Endothelial cell (in vitro differentiated cells): ENCODE measurements around the gene S100G. TPM values are rescaled to one million over a fixed set of nuclear protein-coding genes. Genes with fewer than 3 reads are reported as not detected.

ENCODE experiments used
- DNase-seq: peaks from one replicate; pipeline ENCODE4 v3.0.0; 2021; ENCODE audit warnings: low spot score
- H3K27ac Mint-ChIP-seq: one replicate; pipeline ENCODE4 v1.8.0; 2021; ENCODE audit warnings: mixed read lengths, inconsistent platforms; ENCODE audit not compliant: unreplicated experiment
- H3K27me3 Mint-ChIP-seq: one replicate; pipeline ENCODE4 v1.8.0; 2021; ENCODE audit warnings: mild to moderate bottlenecking, moderate library complexity, mixed read lengths, inconsistent platforms; ENCODE audit not compliant: unreplicated experiment
- H3K36me3 Mint-ChIP-seq: one replicate; pipeline ENCODE4 v1.8.0; 2021; ENCODE audit warnings: mild to moderate bottlenecking, low read depth, mixed read lengths, inconsistent platforms; ENCODE audit not compliant: unreplicated experiment
- H3K4me1 Mint-ChIP-seq: one replicate; pipeline ENCODE4 v1.8.0; 2021; ENCODE audit warnings: mild to moderate bottlenecking, mixed read lengths, inconsistent platforms; ENCODE audit not compliant: unreplicated experiment
- H3K4me3 Mint-ChIP-seq: one replicate; pipeline ENCODE4 v1.8.0; 2021; ENCODE audit warnings: mild to moderate bottlenecking, mixed read lengths, inconsistent platforms; ENCODE audit not compliant: unreplicated experiment
- H3K9me3 Mint-ChIP-seq: one replicate; pipeline ENCODE4 v1.8.0; 2021; ENCODE audit warnings: mixed read lengths, inconsistent platforms; ENCODE audit not compliant: unreplicated experiment
- CTCF ChIP-seq: fragments of 200-600 bp; sonication (generic); IDR thresholded peaks from one replicate; pipeline ENCODE4 v1.5.0; 2021; ENCODE audit warnings: antibody characterized with exemption; ENCODE audit not compliant: unreplicated experiment
- microRNA-seq: library from miRNA; unstranded; fragments of <30 nt; microRNA quantifications from one replicate; pipeline ENCODE4, GENCODE V29; 2020; ENCODE audit not compliant: unreplicated experiment
- total RNA-seq: library from RNA; stranded (reverse); fragmentation: NEBNext Ultra II Directional; extraction: Animal tissue kit (Norgen Biotek cat#: 25700); gene quantifications from one replicate; pipeline ENCODE4 v1.2.1, GENCODE V29; 2021; ENCODE audit not compliant: unreplicated experiment

Gene S100G
- total RNA-seq, 1 donor from 2014 or later: not detected

GRCh38 chrX:16699389-16699788 lies 49.4 kb downstream of the S100G start:
- no peak for DNase-seq
- TF ChIP-seq CTCF: no peak
- Mint-ChIP-seq H3K4me3 (no peak overlapping the region), H3K27ac (no peak overlapping the region), H3K4me1 (no peaks in the 10 kb centered on the region), H3K9me3 (no peaks in the 10 kb centered on the region), H3K36me3 (peaks cover 12% of the 10 kb centered on the region), H3K27me3 (no peaks in the 10 kb centered on the region)

DNA sequence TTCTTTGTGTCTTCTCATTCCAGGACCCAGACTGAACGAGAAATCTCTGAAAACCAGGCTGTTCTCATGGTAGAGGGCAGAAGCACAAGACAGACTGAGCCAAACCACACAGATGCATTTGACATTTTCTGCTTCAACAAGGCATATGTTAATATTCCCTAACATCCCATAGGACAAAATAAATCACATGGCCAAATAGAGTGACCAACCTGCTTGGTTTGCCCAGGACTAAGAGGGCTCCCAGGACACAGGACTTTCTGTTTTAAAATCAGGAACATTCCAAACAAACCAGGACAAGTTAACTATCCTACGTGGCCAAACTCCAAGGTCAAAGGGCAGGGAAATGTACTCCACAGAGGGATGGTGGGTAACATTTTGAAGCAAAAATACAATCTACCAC lies 50.8 kb downstream of the S100G start:
- Mint-ChIP-seq H3K27me3 (no peaks in the 10 kb centered on the region), H3K9me3 (no peaks in the 10 kb centered on the region), H3K36me3 (peaks cover 13% of the 10 kb centered on the region), H3K4me1 (no peaks in the 10 kb centered on the region), H3K4me3 (no peak overlapping the region), H3K27ac (no peak overlapping the region)
- no peak for DNase-seq
- TF ChIP-seq CTCF: no peak

DNA sequence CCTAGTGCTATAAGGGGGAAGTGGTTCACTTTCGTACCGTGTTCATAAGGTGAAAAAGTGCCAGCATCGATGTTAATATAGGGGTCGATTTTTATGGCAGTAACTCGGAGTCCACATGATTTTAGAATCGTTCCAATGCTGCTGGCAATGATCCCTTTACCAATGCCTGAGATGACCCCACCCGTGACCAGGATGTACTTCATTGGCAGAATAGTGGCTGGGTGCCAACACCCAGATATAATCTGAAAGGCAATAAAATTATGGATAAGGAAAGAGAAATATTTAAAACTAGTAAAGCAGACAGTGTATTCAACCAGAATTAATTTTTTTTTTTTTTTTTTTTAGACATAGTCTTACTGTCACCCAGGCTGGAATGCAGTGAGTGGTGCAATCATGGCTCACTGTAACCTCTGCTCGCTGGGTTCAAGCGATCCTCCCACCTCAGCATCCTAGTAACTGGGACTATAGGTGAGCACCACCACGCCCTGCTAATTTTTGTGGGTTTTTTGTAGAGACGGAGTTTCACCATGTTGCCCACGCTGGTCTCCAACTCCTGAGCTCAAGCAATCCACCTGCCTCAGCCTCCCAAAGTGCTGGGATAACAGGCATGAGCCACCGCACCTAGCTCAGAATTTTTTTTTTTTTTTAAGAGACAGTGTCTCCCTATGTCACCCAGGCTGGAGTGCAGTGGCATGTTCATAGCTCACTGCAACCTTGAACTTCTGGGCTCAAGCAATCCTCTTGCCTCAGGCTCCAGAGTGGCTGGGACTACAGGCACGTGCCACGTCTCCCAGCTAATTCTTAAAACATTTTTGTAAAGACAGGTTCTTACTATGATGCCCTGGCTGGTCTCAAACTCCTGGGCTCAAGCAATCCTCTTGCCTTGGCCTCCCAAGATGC lies 53.0 kb downstream of the S100G start:
- Mint-ChIP-seq H3K4me3 (no peak overlapping the region), H3K4me1 (no peaks in the 10 kb centered on the region), H3K36me3 (peaks cover 12% of the 10 kb centered on the region), H3K27me3 (no peaks in the 10 kb centered on the region), H3K27ac (no peak overlapping the region), H3K9me3 (no peaks in the 10 kb centered on the region)
- TF ChIP-seq CTCF: no peak
- DNase-seq: no peak

Small RNAs within 50 kb of the gene (microRNA-seq; reads per million reads assigned to microRNA genes)
- gene MIR548AM: not detected

Other genes with a start within 250 kb of the S100G start
- gene CTPS2, start 62.5 kb downstream of the S100G start, total RNA-seq: 29.5 TPM
- gene SYAP1, start 69.5 kb downstream of the S100G start, total RNA-seq: 18.8 TPM
- gene TXLNG, start 136.3 kb downstream of the S100G start, total RNA-seq: 6.6 TPM
- gene RBBP7, start 220.2 kb downstream of the S100G start, total RNA-seq: 112 TPM